Activated T-helper 2 cell treated with anti-CD3 and anti-CD28 coated beads, Interferon-gamma antibody, Interleukin-2, Interleukin-4, amounts not matched to agents 10 μg/mL and 5 μg/mL and 100 μg/mL, durations not matched to agents 14 hours and 24 hours and 36 hours (primary cell): ENCODE measurements around the gene OGA. TPM values are rescaled to one million over a fixed set of nuclear protein-coding genes. Genes with fewer than 3 reads are reported as not detected.
A peak's percentile ranks its signal among the peaks of the same experiment; 100 is the strongest.
"Not testable (repeated sequence)": the region's sequence is repeated elsewhere in the genome, so short reads cannot be mapped to it uniquely, and the experiment has no call there.

Experiments
- DNase-seq: peaks from one replicate; pipeline ENCODE4 v3.0.0; 2021; ENCODE audit warnings: low spot score
- H3K27ac Mint-ChIP-seq: one replicate; pipeline ENCODE4 v1.8.0; 2021; ENCODE audit warnings: mixed read lengths
- H3K27me3 Mint-ChIP-seq: one replicate; pipeline ENCODE4 v1.8.0; 2021; ENCODE audit warnings: low read depth, mixed read lengths
- H3K36me3 Mint-ChIP-seq: one replicate; pipeline ENCODE4 v1.8.0; 2021; ENCODE audit warnings: low read depth, mixed read lengths
- H3K4me1 Mint-ChIP-seq: one replicate; pipeline ENCODE4 v1.8.0; 2021; ENCODE audit warnings: low read depth, mixed read lengths
- H3K4me3 Mint-ChIP-seq: one replicate; pipeline ENCODE4 v1.8.0; 2021; ENCODE audit warnings: low read depth, mild to moderate bottlenecking, moderate library complexity, mixed read lengths
- H3K9me3 Mint-ChIP-seq: one replicate; pipeline ENCODE4 v1.8.0; 2021; ENCODE audit warnings: mixed read lengths
- intact Hi-C: fragments of 100-400 bp; cut with micrococcal nuclease; formaldehyde crosslinking; loops from one replicate; pipeline ENCODE4 v1.15.1; 2023
- total RNA-seq: library from RNA; stranded (reverse); gene quantifications from 2 replicates; pipeline ENCODE4 v1.2.3, GENCODE V29; 2022

Gene OGA
- total RNA-seq, 1 donor from 2014 or later = 122 TPM

DNA sequence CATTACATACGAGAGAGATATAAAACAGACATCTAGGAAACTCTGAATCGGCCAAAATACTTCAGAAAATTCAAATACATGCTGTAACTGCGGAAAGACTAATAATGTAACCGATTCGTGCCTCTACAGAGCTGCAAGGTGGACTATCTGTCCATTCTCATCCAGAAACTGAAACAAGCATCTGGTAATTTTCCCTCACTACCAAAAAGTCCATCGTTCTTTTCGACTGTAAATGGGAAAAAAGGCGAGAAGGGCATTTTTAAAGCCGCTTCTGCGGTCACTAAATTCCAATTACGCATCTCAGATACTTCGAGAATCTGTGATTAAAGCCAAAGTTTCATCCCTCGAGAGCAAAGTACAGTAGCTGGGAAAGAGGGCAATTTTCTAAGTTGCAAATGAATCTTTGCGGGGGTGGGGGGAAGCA, 1.3 kb downstream of the OGA start:
- Mint-ChIP-seq H3K27ac (peak overlapping the region; percentile 95), H3K9me3 (no peaks in the 10 kb centered on the region), H3K4me3 (peak overlapping the region; percentile 90), H3K4me1 (peaks cover 43% of the 10 kb centered on the region), H3K36me3 (peaks cover 45% of the 10 kb centered on the region), H3K27me3 (no peaks in the 10 kb centered on the region)
- DNase-seq = no peak
- intact Hi-C loops = loop anchor here (5.0 to 10.0 kb wide), 3 partner anchors 250 to 828 kb away; partner anchors contain the start of genes BTRC, HPS6 and TRIM8

GRCh38 chr10:101816376-101816775, 1.9 kb downstream of the OGA start:
- DNase-seq = no peak
- peak overlapping the region; percentile 95 for H3K27ac Mint-ChIP-seq
- peaks cover 48% of the 10 kb centered on the region for H3K36me3 Mint-ChIP-seq
- intact Hi-C loops = loop anchor here (5.0 to 10.0 kb wide), 3 partner anchors 251 to 828 kb away; partner anchors contain the start of genes BTRC, HPS6 and TRIM8
- no peaks in the 10 kb centered on the region for H3K27me3 Mint-ChIP-seq
- no peaks in the 10 kb centered on the region for H3K9me3 Mint-ChIP-seq
- H3K4me1 Mint-ChIP-seq = peaks cover 39% of the 10 kb centered on the region
- H3K4me3 Mint-ChIP-seq = peak overlapping the region; percentile 90

DNA sequence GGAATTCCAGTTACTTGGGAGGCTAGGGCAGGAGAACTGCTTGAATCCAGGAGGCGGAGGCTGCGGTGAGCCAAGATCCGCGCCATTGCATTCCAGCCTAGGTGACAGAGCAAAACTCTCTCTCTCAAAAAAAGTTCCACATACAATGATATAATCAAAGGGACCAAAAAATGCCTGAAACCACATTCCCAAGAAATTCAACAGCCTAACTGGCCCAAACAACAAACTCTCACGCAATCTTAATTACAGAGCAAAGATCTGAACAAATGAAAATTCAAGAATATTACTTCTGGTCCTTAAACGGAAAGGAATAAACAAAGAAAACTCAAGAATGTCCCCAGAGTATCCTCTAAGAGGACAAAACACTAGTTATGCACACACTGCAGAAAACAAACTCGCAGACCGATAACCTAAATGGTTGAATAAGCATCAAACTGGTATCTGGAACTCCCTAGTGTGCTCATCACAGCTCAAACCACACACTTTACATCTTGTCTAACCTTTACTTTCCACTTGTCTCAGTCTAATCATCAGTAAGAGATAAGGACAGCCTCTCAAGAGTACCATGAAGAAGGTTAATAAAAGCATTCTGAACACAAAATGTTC, 3.7 kb downstream of the OGA start:
- peaks cover 36% of the 10 kb centered on the region for H3K4me1 Mint-ChIP-seq
- intact Hi-C loops = loop anchor here (5.0 to 10.0 kb wide), 3 partner anchors 253 to 830 kb away; partner anchors contain the start of genes BTRC, HPS6 and TRIM8

GRCh38 chr10:101812606-101813005, 5.6 kb downstream of the OGA start:
- H3K27ac Mint-ChIP-seq = peak overlapping the region; percentile 12
- intact Hi-C loops = loop anchor here (10.0 kb wide), 1 partner anchor 832 kb away; the partner anchor contains the start of gene TRIM8

More for the DNA sequence above, 3.7 kb downstream of the OGA start:
- H3K27me3 Mint-ChIP-seq = no peaks in the 10 kb centered on the region
- peak overlapping the region; percentile 86 for H3K27ac Mint-ChIP-seq
- no peaks in the 10 kb centered on the region for H3K9me3 Mint-ChIP-seq
- peaks cover 62% of the 10 kb centered on the region for H3K36me3 Mint-ChIP-seq
- peak overlapping the region; percentile 90 for H3K4me3 Mint-ChIP-seq
- DNase-seq = no peak

GRCh38 chr10:101807158-101807557, 11.1 kb downstream of the OGA start:
- H3K9me3 Mint-ChIP-seq = no peaks in the 10 kb centered on the region
- peaks cover 7% of the 10 kb centered on the region for H3K4me1 Mint-ChIP-seq
- intact Hi-C loops = loop anchor here (10.0 kb wide), 1 partner anchor 872 kb away; no protein-coding TSS in a partner anchor
- H3K27me3 Mint-ChIP-seq = no peaks in the 10 kb centered on the region
- no peak overlapping the region for H3K27ac Mint-ChIP-seq
- H3K4me3 Mint-ChIP-seq = no peak overlapping the region
- H3K36me3 Mint-ChIP-seq = peaks cover 68% of the 10 kb centered on the region
- DNase-seq = no peak

More at GRCh38 chr10:101812606-101813005, 5.6 kb downstream of the OGA start:
- peaks cover 78% of the 10 kb centered on the region for H3K36me3 Mint-ChIP-seq
- H3K4me1 Mint-ChIP-seq = peaks cover 30% of the 10 kb centered on the region
- H3K9me3 Mint-ChIP-seq = no peaks in the 10 kb centered on the region
- no peak for DNase-seq
- H3K4me3 Mint-ChIP-seq = no peak overlapping the region
- H3K27me3 Mint-ChIP-seq = no peaks in the 10 kb centered on the region

DNA sequence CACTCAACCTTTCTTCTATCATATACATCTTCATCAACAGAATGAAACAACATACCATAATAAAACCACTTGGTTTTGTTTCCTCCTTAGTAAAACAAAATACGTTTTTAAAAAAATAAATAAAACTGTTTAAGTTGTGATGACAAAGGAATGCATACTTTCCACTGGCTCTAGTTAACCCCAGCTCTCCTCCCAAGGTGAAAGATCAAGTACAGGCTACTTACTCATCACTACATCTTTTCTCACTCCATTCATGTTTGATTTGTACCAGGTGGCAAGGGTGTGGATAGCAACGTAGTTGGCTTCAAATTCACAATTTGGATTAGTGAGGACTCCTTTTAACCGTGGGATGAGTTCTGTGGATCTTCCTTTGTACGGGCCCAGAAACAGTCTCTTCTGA, 14.7 kb downstream of the OGA start:
- no peak overlapping the region for H3K4me3 Mint-ChIP-seq
- intact Hi-C loops = loop anchor here (10.0 kb wide), 1 partner anchor 869 kb away; no protein-coding TSS in a partner anchor
- no peaks in the 10 kb centered on the region for H3K9me3 Mint-ChIP-seq
- H3K27ac Mint-ChIP-seq = no peak overlapping the region
- H3K4me1 Mint-ChIP-seq = peaks cover 9% of the 10 kb centered on the region
- DNase-seq = no peak
- H3K27me3 Mint-ChIP-seq = no peaks in the 10 kb centered on the region
- H3K36me3 Mint-ChIP-seq = peaks cover 72% of the 10 kb centered on the region

GRCh38 chr10:101797403-101798059, 20.7 kb downstream of the OGA start:
- Mint-ChIP-seq H3K4me3 (no peak overlapping the region), H3K4me1 (peaks cover 4% of the 10 kb centered on the region), H3K9me3 (no peaks in the 10 kb centered on the region), H3K36me3 (peaks cover 85% of the 10 kb centered on the region), H3K27ac (no peak overlapping the region), H3K27me3 (no peaks in the 10 kb centered on the region)
- intact Hi-C loops = no loop called here
- DNase-seq = no peak

- H3K27me3 Mint-ChIP-seq = no peaks in the 10 kb centered on the region
- DNase-seq = no peak
- H3K36me3 Mint-ChIP-seq = peaks cover 73% of the 10 kb centered on the region
- H3K27ac Mint-ChIP-seq = no peak overlapping the region
- H3K4me1 Mint-ChIP-seq = peaks cover 2% of the 10 kb centered on the region
- intact Hi-C loops = no loop called here
- no peak overlapping the region for H3K4me3 Mint-ChIP-seq
- H3K9me3 Mint-ChIP-seq = no peaks in the 10 kb centered on the region
Observed at GRCh38 chr10:101793526-101793925, 24.7 kb downstream of the OGA start.

- no peaks in the 10 kb centered on the region for H3K27me3 Mint-ChIP-seq
- H3K4me1 Mint-ChIP-seq = peaks cover 8% of the 10 kb centered on the region
- H3K9me3 Mint-ChIP-seq = no peaks in the 10 kb centered on the region
- peaks cover 68% of the 10 kb centered on the region for H3K36me3 Mint-ChIP-seq
- DNase-seq = no peak
- intact Hi-C loops = no loop called here
- no peak overlapping the region for H3K27ac Mint-ChIP-seq
- no peak overlapping the region for H3K4me3 Mint-ChIP-seq
Observed at GRCh38 chr10:101789686-101790085, 28.6 kb downstream of the OGA start.

DNA sequence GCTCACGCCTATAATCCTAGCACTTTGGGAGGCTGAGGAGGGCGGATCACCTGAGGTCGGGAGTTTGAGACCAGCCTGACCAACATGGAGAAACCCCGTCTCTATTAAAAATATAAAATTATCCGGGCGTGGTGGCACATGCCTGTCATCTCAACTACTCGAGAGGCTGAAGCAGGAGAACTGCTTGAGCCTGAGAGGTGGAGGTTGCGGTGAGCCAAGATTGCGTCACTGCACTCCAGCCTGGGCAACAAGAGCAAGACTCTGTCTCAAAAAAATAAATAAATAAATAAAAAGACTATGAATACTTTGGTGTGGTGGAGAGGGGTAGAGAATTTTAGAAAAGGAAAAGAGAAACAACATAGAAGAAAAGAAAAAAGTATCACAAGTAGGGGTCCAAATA, 29.0 kb downstream of the OGA start:
- H3K36me3 Mint-ChIP-seq = peaks cover 66% of the 10 kb centered on the region
- H3K27me3 Mint-ChIP-seq, H3K4me3 Mint-ChIP-seq, intact Hi-C loops, H3K27ac Mint-ChIP-seq, H3K9me3 Mint-ChIP-seq, DNase-seq: not testable (repeated sequence)
- H3K4me1 Mint-ChIP-seq = peaks cover 11% of the 10 kb centered on the region

GRCh38 chr10:101785801-101786200, 32.4 kb downstream of the OGA start:
- Mint-ChIP-seq H3K27me3 (no peaks in the 10 kb centered on the region), H3K36me3 (peaks cover 55% of the 10 kb centered on the region), H3K9me3 (no peaks in the 10 kb centered on the region), H3K4me3 (no peak overlapping the region), H3K27ac (peak overlapping the region; percentile 40), H3K4me1 (peaks cover 29% of the 10 kb centered on the region)
- intact Hi-C loops = no loop called here
- DNase-seq = no peak

GRCh38 chr10:101784558-101784957, 33.7 kb downstream of the OGA start:
- no peaks in the 10 kb centered on the region for H3K9me3 Mint-ChIP-seq
- H3K4me3 Mint-ChIP-seq = no peak overlapping the region
- no peaks in the 10 kb centered on the region for H3K27me3 Mint-ChIP-seq
- intact Hi-C loops = loop anchor here (5.0 kb wide), 1 partner anchor 92 kb away; no protein-coding TSS in a partner anchor
- no peak overlapping the region for H3K27ac Mint-ChIP-seq
- no peak for DNase-seq
- peaks cover 50% of the 10 kb centered on the region for H3K36me3 Mint-ChIP-seq
- H3K4me1 Mint-ChIP-seq = peaks cover 33% of the 10 kb centered on the region

GRCh38 chr10:101783736-101784118, 34.5 kb downstream of the OGA start:
- Mint-ChIP-seq H3K27ac (peak overlapping the region; percentile 6), H3K4me3 (peak overlapping the region; percentile 100), H3K27me3 (peaks cover 5% of the 10 kb centered on the region), H3K4me1 (peaks cover 39% of the 10 kb centered on the region), H3K36me3 (peaks cover 49% of the 10 kb centered on the region), H3K9me3 (no peaks in the 10 kb centered on the region)
- intact Hi-C loops = loop anchor here (1.0 to 5.0 kb wide), 3 partner anchors 35 to 571 kb away; partner anchors contain the start of gene OGA
- DNase-seq = no peak
